ENCODE data around the gene FBXO2.

The FBXO2 gene

GRCh38 chr1:11599891-11600576 lies 54.2 kb downstream of the FBXO2 start:
- H3K4me3 ChIP-seq (ENCODE audit: low read depth, low read length): no peak overlapping the region
- DNase-seq (ENCODE audit: low read depth): no peak
- no peak for TF ChIP-seq CTCF (IDR thresholded peaks at IDR 0.05; ENCODE audit: low read depth, low read length, missing control alignments)

GRCh38 chr1:11598461-11598860 lies 55.8 kb downstream of the FBXO2 start:
- no peak for TF ChIP-seq CTCF (IDR thresholded peaks at IDR 0.05; ENCODE audit: low read depth, low read length, missing control alignments)
- no peak for DNase-seq (ENCODE audit: low read depth)
- no peak overlapping the region for H3K4me3 ChIP-seq (ENCODE audit: low read depth, low read length)
